Activated CD8-positive, alpha-beta T cell treated with anti-CD3 and anti-CD28 coated beads for 36 hours (primary cell): ENCODE results near the gene DGKB. TPM values are rescaled to one million over a fixed set of nuclear protein-coding genes. Genes with fewer than 3 reads are reported as not detected.

ENCODE experiments used
- ATAC-seq: fragments of 200-7000 bp; cut with Tn5 transposase; one replicate; pipeline ENCODE4 v1.10.0; 2021; ENCODE audit warnings: mild to moderate bottlenecking, moderate library complexity
- CTCF ChIA-PET: fragments of 350-600 bp; sonication (Branson Sonifier 250); formaldehyde crosslinking; loops from one replicate; lab custom pipeline; 2021; ENCODE audit warnings: antibody characterized with exemption; lab: Charles Lee
- POLR2A ChIA-PET: fragments of 350-600 bp; sonication (Branson Sonifier 250); formaldehyde crosslinking; loops from one replicate; lab custom pipeline; 2021; ENCODE audit warnings: antibody characterized with exemption; lab: Charles Lee
- DNase-seq: peaks from one replicate; pipeline ENCODE4 v3.0.0-alpha.2; 2020
- H3K27ac Mint-ChIP-seq: one replicate; pipeline ENCODE4 v1.8.0; 2021; ENCODE audit warnings: mild to moderate bottlenecking, mixed read lengths
- H3K27me3 Mint-ChIP-seq: one replicate; pipeline ENCODE4 v1.8.0; 2021; ENCODE audit warnings: mixed read lengths
- H3K36me3 Mint-ChIP-seq: one replicate; pipeline ENCODE4 v1.8.0; 2021; ENCODE audit warnings: low read depth, mixed read lengths
- H3K4me1 Mint-ChIP-seq: one replicate; pipeline ENCODE4 v1.8.0; 2021; ENCODE audit warnings: low read depth, mixed read lengths
- H3K4me3 Mint-ChIP-seq: one replicate; pipeline ENCODE4 v1.8.0; 2021; ENCODE audit warnings: mild to moderate bottlenecking, moderate library complexity, mixed read lengths
- H3K9me3 Mint-ChIP-seq: one replicate; pipeline ENCODE4 v1.8.0; 2021; ENCODE audit warnings: mixed read lengths
- intact Hi-C: fragments of 100-400 bp; cut with micrococcal nuclease; formaldehyde crosslinking; loops from one replicate; pipeline ENCODE4 v1.10.0; 2022
- total RNA-seq, 2 experiments: library from RNA; stranded (reverse); gene quantifications; one replicate each; pipeline ENCODE4 v1.2.3, GENCODE V29; 2021
- TF ChIP-seq, protein P1 (sequence below): fragments of 200-600 bp; IDR thresholded peaks from one replicate; pipeline ENCODE4 v1.8.0; 2022; ENCODE audit warnings: antibody characterized with exemption, mild to moderate bottlenecking

The DGKB gene
- total RNA-seq, 2 experiments from 2014 or later, result not detected

DNA sequence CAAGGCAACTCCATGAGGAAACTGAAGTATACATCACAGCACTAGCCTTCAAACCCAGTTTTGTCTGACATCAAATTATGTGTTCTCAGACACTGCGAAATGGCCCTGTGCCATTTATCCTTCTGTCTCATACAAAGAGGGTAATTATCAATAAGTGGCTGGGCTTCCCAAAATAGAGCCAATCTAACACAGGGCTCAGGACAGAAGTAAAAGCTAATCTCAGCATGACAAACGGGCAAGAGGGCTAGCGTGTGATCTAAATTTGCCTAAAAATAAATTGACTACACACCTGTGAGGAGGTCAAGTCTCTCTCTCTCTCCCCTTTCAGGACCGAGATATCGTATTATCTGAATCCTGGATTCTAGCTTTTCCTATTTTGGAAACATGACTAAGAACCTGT lies 67.2 kb downstream of the DGKB start:
- TF ChIP-seq, protein P1, sequence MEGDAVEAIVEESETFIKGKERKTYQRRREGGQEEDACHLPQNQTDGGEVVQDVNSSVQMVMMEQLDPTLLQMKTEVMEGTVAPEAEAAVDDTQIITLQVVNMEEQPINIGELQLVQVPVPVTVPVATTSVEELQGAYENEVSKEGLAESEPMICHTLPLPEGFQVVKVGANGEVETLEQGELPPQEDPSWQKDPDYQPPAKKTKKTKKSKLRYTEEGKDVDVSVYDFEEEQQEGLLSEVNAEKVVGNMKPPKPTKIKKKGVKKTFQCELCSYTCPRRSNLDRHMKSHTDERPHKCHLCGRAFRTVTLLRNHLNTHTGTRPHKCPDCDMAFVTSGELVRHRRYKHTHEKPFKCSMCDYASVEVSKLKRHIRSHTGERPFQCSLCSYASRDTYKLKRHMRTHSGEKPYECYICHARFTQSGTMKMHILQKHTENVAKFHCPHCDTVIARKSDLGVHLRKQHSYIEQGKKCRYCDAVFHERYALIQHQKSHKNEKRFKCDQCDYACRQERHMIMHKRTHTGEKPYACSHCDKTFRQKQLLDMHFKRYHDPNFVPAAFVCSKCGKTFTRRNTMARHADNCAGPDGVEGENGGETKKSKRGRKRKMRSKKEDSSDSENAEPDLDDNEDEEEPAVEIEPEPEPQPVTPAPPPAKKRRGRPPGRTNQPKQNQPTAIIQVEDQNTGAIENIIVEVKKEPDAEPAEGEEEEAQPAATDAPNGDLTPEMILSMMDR, result no peak
- Mint-ChIP-seq H3K27me3 (no peaks in the 10 kb centered on the region), H3K9me3 (peaks cover 3% of the 10 kb centered on the region), H3K4me3 (no peak overlapping the region), H3K27ac (no peak overlapping the region), H3K4me1 (no peaks in the 10 kb centered on the region), H3K36me3 (no peaks in the 10 kb centered on the region)
- intact Hi-C loops, result no loop called here
- POLR2A ChIA-PET, result no interaction called here
- no peak for ATAC-seq
- CTCF ChIA-PET, result no interaction called here
- DNase-seq, result no peak

GRCh38 chr7:14834883-14835282 lies 67.7 kb downstream of the DGKB start:
- POLR2A ChIA-PET, result no interaction called here
- no peak for DNase-seq
- TF ChIP-seq, protein P1, result no peak

DNA sequence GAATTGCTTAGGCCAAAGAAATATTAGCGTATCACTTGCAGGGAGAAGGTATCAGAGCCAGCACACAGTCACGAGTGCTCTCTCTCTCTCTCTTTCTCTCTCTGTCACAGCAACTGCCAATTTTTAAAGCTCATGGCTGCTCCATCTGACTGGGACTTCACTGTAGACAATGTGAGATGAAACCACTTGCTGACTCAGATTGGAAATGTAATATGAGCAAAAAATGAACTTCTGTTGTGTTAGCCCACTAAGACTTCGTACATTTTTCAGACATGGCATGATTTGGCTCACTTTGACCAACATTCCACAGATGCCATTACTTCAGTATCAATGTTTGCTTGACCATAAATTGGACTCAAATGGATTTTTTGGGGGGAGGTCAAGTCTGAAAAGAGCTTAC lies 68.1 kb downstream of the DGKB start:
- no peak for DNase-seq
- ChIA-PET CTCF (no interaction called here), POLR2A (no interaction called here)
- ATAC-seq, result no peak
- Mint-ChIP-seq H3K27ac (no peak overlapping the region), H3K4me1 (no peaks in the 10 kb centered on the region), H3K9me3 (no peaks in the 10 kb centered on the region), H3K4me3 (no peak overlapping the region), H3K27me3 (no peaks in the 10 kb centered on the region), H3K36me3 (no peaks in the 10 kb centered on the region)
- TF ChIP-seq, protein P1, result no peak
- intact Hi-C loops, result no loop called here

More at GRCh38 chr7:14834883-14835282, 67.7 kb downstream of the DGKB start:
- ATAC-seq, result no peak
- intact Hi-C loops, result no loop called here
- Mint-ChIP-seq H3K9me3 (no peaks in the 10 kb centered on the region), H3K4me3 (no peak overlapping the region), H3K27me3 (no peaks in the 10 kb centered on the region), H3K36me3 (no peaks in the 10 kb centered on the region), H3K4me1 (no peaks in the 10 kb centered on the region), H3K27ac (no peak overlapping the region)
- CTCF ChIA-PET, result no interaction called here

DNA sequence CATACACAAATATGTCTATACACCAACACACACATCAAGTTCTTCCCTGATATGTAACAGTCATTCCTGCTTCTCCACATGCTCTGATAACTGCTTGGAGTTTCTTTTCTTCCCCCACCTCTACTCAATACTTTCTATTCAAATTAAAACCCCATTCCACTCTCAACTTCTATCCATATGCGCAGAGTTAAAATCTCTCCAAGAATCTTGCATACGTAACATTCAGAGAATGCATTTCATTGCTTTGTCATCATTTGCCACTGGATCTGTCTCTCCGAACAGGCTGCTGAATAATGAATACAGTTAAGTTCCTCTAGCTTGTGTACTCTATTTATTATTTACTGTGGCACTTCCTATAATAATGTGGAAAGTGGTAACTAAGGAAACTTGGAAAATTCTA lies 68.8 kb downstream of the DGKB start:
- H3K27me3 Mint-ChIP-seq, result no peaks in the 10 kb centered on the region
- ChIA-PET CTCF (no interaction called here), POLR2A (no interaction called here)
- ATAC-seq, result no peak
- no peaks in the 10 kb centered on the region for H3K9me3 Mint-ChIP-seq
- intact Hi-C loops, result no loop called here
- DNase-seq, result no peak
- H3K36me3 Mint-ChIP-seq, result no peaks in the 10 kb centered on the region
- TF ChIP-seq, protein P1, result no peak
- H3K27ac Mint-ChIP-seq, result no peak overlapping the region
- no peak overlapping the region for H3K4me3 Mint-ChIP-seq
- H3K4me1 Mint-ChIP-seq, result no peaks in the 10 kb centered on the region

DNA sequence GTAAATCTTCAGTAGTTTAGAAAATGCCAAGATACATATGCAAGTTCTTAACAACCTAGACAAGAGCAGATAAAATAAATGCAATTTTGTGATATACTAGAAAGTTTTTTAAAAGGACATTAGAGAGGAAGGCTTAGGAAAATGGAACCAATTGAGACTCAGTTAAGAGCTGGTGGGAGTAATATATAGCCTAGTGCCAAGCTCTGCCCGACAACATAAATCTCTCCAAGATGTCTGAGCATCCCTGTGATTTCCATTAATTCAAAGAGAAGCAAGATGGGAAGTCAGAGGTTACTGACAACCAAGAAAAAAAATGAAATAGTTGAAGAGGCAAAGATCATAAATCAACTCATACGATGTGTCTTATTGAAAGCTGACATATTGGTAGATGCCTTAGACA lies 74.5 kb downstream of the DGKB start:
- intact Hi-C loops, result no loop called here
- DNase-seq, result no peak
- Mint-ChIP-seq H3K4me3 (no peak overlapping the region), H3K27ac (no peak overlapping the region), H3K4me1 (no peaks in the 10 kb centered on the region), H3K9me3 (no peaks in the 10 kb centered on the region), H3K36me3 (no peaks in the 10 kb centered on the region), H3K27me3 (no peaks in the 10 kb centered on the region)
- TF ChIP-seq, protein P1, result no peak
- ChIA-PET POLR2A (no interaction called here), CTCF (no interaction called here)
- no peak for ATAC-seq
